Neural cell (in vitro differentiated cells): ENCODE results near the gene STRIP1. TPM values are rescaled to one million over a fixed set of nuclear protein-coding genes. Genes with fewer than 3 reads are reported as not detected.
A peak's percentile ranks its signal among the peaks of the same experiment; 100 is the strongest.

Experiments used
- H2AFZ ChIP-seq: fragments of 200-600, 300-800 bp; sonication (generic), shearing (Covaris generic); 2 replicates; pipeline ENCODE4 v1.6.0; 2014; ENCODE audit warnings: low read depth, mild to moderate bottlenecking, antibody characterized with exemption, low read length, moderate library complexity
- H3F3A ChIP-seq: fragments of 200-600 bp; shearing (Covaris generic); 2 replicates; pipeline ENCODE4 v1.6.1; 2016; ENCODE audit warnings: mild to moderate bottlenecking, moderate library complexity, mixed read lengths, antibody characterized with exemption, low read length; ENCODE audit not compliant: insufficient read depth, poor library complexity, severe bottlenecking
- H3K27ac ChIP-seq: fragments of 200-600, 300-800 bp; sonication (generic), shearing (Covaris generic); 2 replicates; pipeline ENCODE4 v1.5.1; 2014; ENCODE audit warnings: mild to moderate bottlenecking, low read length, moderate library complexity
- H3K27me3 ChIP-seq: fragments of 300-800, 200-600 bp; sonication (generic), shearing (Covaris generic); 2 replicates; pipeline ENCODE4 v1.6.0; 2014; ENCODE audit warnings: mild to moderate bottlenecking, low read depth, low read length, moderate library complexity; ENCODE audit not compliant: insufficient read depth
- H3K36me3 ChIP-seq: fragments of 300-800, 200-600 bp; sonication (generic), shearing (Covaris generic); 2 replicates; pipeline ENCODE4 v1.5.1; 2014; ENCODE audit warnings: mild to moderate bottlenecking, antibody characterized with exemption, low read length, moderate library complexity; ENCODE audit not compliant: insufficient read depth
- H3K4me2 ChIP-seq: fragments of 300-800, 200-600 bp; sonication (generic), shearing (Covaris generic); 2 replicates; pipeline ENCODE4 v1.6.0; 2014; ENCODE audit warnings: mild to moderate bottlenecking, low read length
- H3K4me3 ChIP-seq: fragments of 300-800, 200-600 bp; sonication (generic), shearing (Covaris generic); 2 replicates; pipeline ENCODE4 v1.5.1; 2014; ENCODE audit warnings: mild to moderate bottlenecking, low read length, moderate library complexity
- H3K79me2 ChIP-seq: fragments of 200-600 bp; shearing (Covaris generic); replicated peaks from 2 replicates; pipeline ENCODE4 v1.6.0; 2014; ENCODE audit warnings: mild to moderate bottlenecking, low read length, moderate library complexity; ENCODE audit not compliant: insufficient read depth
- H3K9ac ChIP-seq: fragments of 300-800, 200-600 bp; sonication (generic), shearing (Covaris generic); 2 replicates; pipeline ENCODE4 v1.6.1; 2016; ENCODE audit warnings: mild to moderate bottlenecking, low read length, mixed read lengths
- H3K9me2 ChIP-seq: fragments of 200-600 bp; shearing (Covaris generic); 2 replicates; pipeline ENCODE4 v1.6.1; 2016; ENCODE audit warnings: mild to moderate bottlenecking, low read length, mixed read lengths; ENCODE audit not compliant: insufficient read depth
- H3K9me3 ChIP-seq: fragments of 200-600, 300-800 bp; sonication (generic), shearing (Covaris generic); 2 replicates; pipeline ENCODE4 v1.6.1; 2016; ENCODE audit warnings: mild to moderate bottlenecking, mixed run types, low read length, moderate library complexity, mixed read lengths
- H4K20me1 ChIP-seq: fragments of 200-600 bp; shearing (Covaris generic); 2 replicates; pipeline ENCODE4 v1.6.1; 2016; ENCODE audit warnings: mild to moderate bottlenecking, mixed run types; ENCODE audit not compliant: insufficient read depth
- EP300 ChIP-seq: fragments of 450-650 bp; conservative IDR thresholded peaks from 2 replicates; pipeline ENCODE4 v1.6.1; 2014; ENCODE audit warnings: antibody characterized with exemption, mild to moderate bottlenecking, moderate library complexity; ENCODE audit not compliant: poor library complexity, severe bottlenecking
- EZH2 ChIP-seq: fragments of 200-600, 300-800 bp; shearing (Covaris generic), sonication (generic); IDR thresholded peaks from 2 replicates; pipeline ENCODE4 v1.6.1; 2014; ENCODE audit warnings: antibody characterized with exemption, low read length, borderline replicate concordance, mild to moderate bottlenecking; ENCODE audit not compliant: insufficient read depth, poor library complexity, severe bottlenecking
- MXI1 ChIP-seq: fragments of 450-650 bp; conservative IDR thresholded peaks from 2 replicates; pipeline ENCODE4 v1.6.1; 2014; ENCODE audit warnings: antibody characterized with exemption, mild to moderate bottlenecking; ENCODE audit not compliant: poor library complexity, severe bottlenecking
- POLR2AphosphoS5 ChIP-seq: IDR thresholded peaks from 2 replicates; pipeline ENCODE4 v1.6.1; 2012
- RAD21 ChIP-seq: fragments of 450-650 bp; conservative IDR thresholded peaks from 2 replicates; pipeline ENCODE4 v1.6.1; 2014; ENCODE audit warnings: antibody characterized with exemption, mild to moderate bottlenecking, moderate library complexity
- SMC3 ChIP-seq: fragments of 450-650 bp; conservative IDR thresholded peaks from 2 replicates; pipeline ENCODE4 v1.6.1; 2014; ENCODE audit warnings: antibody characterized with exemption, mild to moderate bottlenecking, moderate library complexity; ENCODE audit not compliant: poor library complexity
- TAF1 ChIP-seq: IDR thresholded peaks from 2 replicates; pipeline ENCODE4 v1.6.1; 2012; ENCODE audit warnings: low read depth
- polyA minus RNA-seq: library from RNA; depleted of rRNA, polyadenylated mRNA; stranded (reverse); fragments of >200 nt; gene quantifications from 2 replicates; pipeline ENCODE4 v1.2.3, GENCODE V29; 2014
- polyA plus RNA-seq: library from polyadenylated mRNA; depleted of rRNA; stranded (reverse); fragments of >200 nt; gene quantifications from 2 replicates; pipeline ENCODE4 v1.2.3, GENCODE V29; 2014
- TF ChIP-seq, protein P1 (sequence below): fragments of 450-650 bp; IDR thresholded peaks from 2 replicates; pipeline ENCODE4 v1.5.1; 2014; ENCODE audit warnings: antibody characterized with exemption, mild to moderate bottlenecking, moderate library complexity; ENCODE audit not compliant: poor library complexity, severe bottlenecking
- TF ChIP-seq, protein P2 (sequence below): IDR thresholded peaks from 2 replicates; pipeline ENCODE4 v1.6.1; 2012; ENCODE audit warnings: borderline replicate concordance

Gene STRIP1, protein sequence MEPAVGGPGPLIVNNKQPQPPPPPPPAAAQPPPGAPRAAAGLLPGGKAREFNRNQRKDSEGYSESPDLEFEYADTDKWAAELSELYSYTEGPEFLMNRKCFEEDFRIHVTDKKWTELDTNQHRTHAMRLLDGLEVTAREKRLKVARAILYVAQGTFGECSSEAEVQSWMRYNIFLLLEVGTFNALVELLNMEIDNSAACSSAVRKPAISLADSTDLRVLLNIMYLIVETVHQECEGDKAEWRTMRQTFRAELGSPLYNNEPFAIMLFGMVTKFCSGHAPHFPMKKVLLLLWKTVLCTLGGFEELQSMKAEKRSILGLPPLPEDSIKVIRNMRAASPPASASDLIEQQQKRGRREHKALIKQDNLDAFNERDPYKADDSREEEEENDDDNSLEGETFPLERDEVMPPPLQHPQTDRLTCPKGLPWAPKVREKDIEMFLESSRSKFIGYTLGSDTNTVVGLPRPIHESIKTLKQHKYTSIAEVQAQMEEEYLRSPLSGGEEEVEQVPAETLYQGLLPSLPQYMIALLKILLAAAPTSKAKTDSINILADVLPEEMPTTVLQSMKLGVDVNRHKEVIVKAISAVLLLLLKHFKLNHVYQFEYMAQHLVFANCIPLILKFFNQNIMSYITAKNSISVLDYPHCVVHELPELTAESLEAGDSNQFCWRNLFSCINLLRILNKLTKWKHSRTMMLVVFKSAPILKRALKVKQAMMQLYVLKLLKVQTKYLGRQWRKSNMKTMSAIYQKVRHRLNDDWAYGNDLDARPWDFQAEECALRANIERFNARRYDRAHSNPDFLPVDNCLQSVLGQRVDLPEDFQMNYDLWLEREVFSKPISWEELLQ
- 178 and 197 TPM in 2 replicates for polyA plus RNA-seq
- polyA minus RNA-seq: 198 and 201 TPM in 2 replicates

DNA sequence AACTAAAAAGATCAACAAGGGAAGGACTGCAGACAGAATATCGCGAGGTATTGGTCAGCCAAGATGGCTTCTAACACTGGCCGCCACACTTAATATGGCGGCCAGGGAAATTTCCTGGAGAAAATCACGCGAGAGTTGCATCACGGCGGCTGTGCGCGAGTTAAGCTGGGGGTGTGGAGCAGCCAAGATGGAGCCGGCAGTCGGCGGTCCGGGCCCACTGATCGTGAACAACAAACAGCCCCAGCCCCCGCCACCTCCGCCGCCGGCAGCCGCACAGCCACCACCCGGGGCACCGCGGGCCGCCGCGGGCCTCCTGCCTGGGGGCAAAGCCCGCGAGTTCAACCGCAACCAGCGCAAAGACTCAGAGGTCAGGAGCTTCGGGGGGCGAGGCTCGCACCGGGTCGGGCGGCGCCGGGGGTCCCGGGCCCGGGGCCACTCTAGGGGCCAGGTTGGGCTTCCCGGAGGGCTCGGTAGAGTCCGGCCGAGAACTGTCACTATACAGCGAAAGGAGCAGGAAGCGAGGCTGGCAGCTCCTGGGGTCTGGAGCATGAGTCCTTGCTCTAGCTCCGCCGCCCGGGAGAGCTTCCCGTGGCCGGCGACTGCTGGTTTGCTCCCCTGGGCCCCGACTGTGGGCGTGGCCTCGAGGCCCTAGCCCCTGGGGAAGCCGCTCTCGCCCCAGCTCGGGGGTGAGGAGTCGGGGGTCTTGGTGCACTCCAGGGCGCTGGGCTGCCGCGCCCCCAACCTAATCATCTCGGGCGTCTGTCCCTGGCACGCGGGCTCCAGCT is at the start of gene STRIP1:
Gene STRIP1, plus strand, starts transcription at position 174 of the 785 bp plus-strand sequence. Its CDS starts 14 bp downstream, at position 188.
- Histone ChIP-seq H3K9me2 (no peaks in the 10 kb centered on the region), H3K9ac (peak within 1 kb of the TSS; percentile 97), H3K36me3 (peaks cover 10% of the 10 kb centered on the region), H3K27me3 (no peaks in the 10 kb centered on the region), H3K4me2 (peak within 1 kb of the TSS; percentile 59), H3K4me3 (peak within 1 kb of the TSS; percentile 95), H3K79me2 (peaks cover 27% of the 10 kb centered on the region), H2AFZ (peak within 1 kb of the TSS; percentile 96), H3K9me3 (no peaks in the 10 kb centered on the region), H4K20me1 (no peaks in the 10 kb centered on the region), H3K27ac (peak within 1 kb of the TSS; percentile 93), H3F3A (no peaks in the 10 kb centered on the region)
- no peak for TF ChIP-seq RAD21
- no peak for TF ChIP-seq SMC3
- TF ChIP-seq, protein P1, sequence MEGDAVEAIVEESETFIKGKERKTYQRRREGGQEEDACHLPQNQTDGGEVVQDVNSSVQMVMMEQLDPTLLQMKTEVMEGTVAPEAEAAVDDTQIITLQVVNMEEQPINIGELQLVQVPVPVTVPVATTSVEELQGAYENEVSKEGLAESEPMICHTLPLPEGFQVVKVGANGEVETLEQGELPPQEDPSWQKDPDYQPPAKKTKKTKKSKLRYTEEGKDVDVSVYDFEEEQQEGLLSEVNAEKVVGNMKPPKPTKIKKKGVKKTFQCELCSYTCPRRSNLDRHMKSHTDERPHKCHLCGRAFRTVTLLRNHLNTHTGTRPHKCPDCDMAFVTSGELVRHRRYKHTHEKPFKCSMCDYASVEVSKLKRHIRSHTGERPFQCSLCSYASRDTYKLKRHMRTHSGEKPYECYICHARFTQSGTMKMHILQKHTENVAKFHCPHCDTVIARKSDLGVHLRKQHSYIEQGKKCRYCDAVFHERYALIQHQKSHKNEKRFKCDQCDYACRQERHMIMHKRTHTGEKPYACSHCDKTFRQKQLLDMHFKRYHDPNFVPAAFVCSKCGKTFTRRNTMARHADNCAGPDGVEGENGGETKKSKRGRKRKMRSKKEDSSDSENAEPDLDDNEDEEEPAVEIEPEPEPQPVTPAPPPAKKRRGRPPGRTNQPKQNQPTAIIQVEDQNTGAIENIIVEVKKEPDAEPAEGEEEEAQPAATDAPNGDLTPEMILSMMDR: no peak
- peak; percentile 80 for TF ChIP-seq MXI1
- TF ChIP-seq EZH2: no peak
- peak; percentile 70 for TF ChIP-seq TAF1
- TF ChIP-seq, protein P2, sequence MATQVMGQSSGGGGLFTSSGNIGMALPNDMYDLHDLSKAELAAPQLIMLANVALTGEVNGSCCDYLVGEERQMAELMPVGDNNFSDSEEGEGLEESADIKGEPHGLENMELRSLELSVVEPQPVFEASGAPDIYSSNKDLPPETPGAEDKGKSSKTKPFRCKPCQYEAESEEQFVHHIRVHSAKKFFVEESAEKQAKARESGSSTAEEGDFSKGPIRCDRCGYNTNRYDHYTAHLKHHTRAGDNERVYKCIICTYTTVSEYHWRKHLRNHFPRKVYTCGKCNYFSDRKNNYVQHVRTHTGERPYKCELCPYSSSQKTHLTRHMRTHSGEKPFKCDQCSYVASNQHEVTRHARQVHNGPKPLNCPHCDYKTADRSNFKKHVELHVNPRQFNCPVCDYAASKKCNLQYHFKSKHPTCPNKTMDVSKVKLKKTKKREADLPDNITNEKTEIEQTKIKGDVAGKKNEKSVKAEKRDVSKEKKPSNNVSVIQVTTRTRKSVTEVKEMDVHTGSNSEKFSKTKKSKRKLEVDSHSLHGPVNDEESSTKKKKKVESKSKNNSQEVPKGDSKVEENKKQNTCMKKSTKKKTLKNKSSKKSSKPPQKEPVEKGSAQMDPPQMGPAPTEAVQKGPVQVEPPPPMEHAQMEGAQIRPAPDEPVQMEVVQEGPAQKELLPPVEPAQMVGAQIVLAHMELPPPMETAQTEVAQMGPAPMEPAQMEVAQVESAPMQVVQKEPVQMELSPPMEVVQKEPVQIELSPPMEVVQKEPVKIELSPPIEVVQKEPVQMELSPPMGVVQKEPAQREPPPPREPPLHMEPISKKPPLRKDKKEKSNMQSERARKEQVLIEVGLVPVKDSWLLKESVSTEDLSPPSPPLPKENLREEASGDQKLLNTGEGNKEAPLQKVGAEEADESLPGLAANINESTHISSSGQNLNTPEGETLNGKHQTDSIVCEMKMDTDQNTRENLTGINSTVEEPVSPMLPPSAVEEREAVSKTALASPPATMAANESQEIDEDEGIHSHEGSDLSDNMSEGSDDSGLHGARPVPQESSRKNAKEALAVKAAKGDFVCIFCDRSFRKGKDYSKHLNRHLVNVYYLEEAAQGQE: peak; percentile 70
- peak; percentile 33 for TF ChIP-seq EP300
- peak; percentile 91 for TF ChIP-seq POLR2AphosphoS5
